ENCODE results near the gene TK2.

- TF ChIP-seq RFX5 (IDR thresholded peaks at IDR 0.05), result no peak
- no peak for TF ChIP-seq HDAC2 (IDR thresholded peaks at IDR 0.05)
- no peak for TF ChIP-seq EP300 (IDR thresholded peaks at IDR 0.05)
- TF ChIP-seq CHD4 (IDR thresholded peaks at IDR 0.05; ENCODE audit: borderline replicate concordance), result no peak
- no peak for TF ChIP-seq CTCF (IDR thresholded peaks at IDR 0.05)
- no peak for TF ChIP-seq PHF8 (IDR thresholded peaks at IDR 0.05; ENCODE audit: borderline replicate concordance, low read depth)
Observed at GRCh38 chr16:66554021-66554420, 4.1 kb upstream of the TK2 start.
